Hair follicular keratinocyte (primary cell): ENCODE data around the gene CCT7. TPM values are rescaled to one million over a fixed set of nuclear protein-coding genes. Genes with fewer than 3 reads are reported as not detected.

Source experiments
- total RNA-seq: library from RNA; depleted of rRNA; stranded (reverse); fragments of >200 nt; gene quantifications from 2 replicates; pipeline ENCODE4 v1.2.3, GENCODE V29; 2015

Gene CCT7
- total RNA-seq: 333 and 522 TPM in 2 replicates

GRCh38 chr2:73233932-73234832 lies at the start of gene CCT7:
Gene CCT7 (plus strand): TSS chr2:73234308. CDS start chr2:73234379, 71 bp downstream.

GRCh38 chr2:73202156-73203054 lies 31.7 kb upstream of the CCT7 start, which contains the start of gene NOTO:
Gene NOTO (plus strand): TSS chr2:73202574. CDS start chr2:73202667, 93 bp downstream.

GRCh38 chr2:73214120-73215035 lies 19.7 kb upstream of the CCT7 start, which contains the start of gene SMYD5:
Gene SMYD5 (plus strand): TSS chr2:73214245. CDS start chr2:73214267, 22 bp downstream.

GRCh38 chr2:73233154-73233931 lies 765 bp upstream of the CCT7 start, which contains the start of gene PRADC1:
Gene PRADC1 (minus strand): TSS chr2:73233239. CDS start chr2:73233160, 79 bp downstream.

GRCh38 chr2:73284296-73285158 lies 50.4 kb downstream of the CCT7 start, which contains the start of gene FBXO41:
Gene FBXO41 (minus strand): TSS chr2:73284478. CDS start chr2:73269630, 14,848 bp downstream.

GRCh38 chr2:73293534-73294171 lies 59.5 kb downstream of the CCT7 start, which contains the start of gene EGR4:
Gene EGR4 (minus strand): TSS chr2:73293548. CDS start chr2:73293317, 231 bp downstream.

Other genes starting within 250 kb of the CCT7 start
- gene SFXN5, start 162.6 kb upstream of the CCT7 start, total RNA-seq: 3.6 and 4.1 TPM in 2 replicates
- 32.2 and 41.5 TPM in 2 replicates for gene RAB11FIP5, start 121.4 kb upstream of the CCT7 start, total RNA-seq
- not detected in 2 replicates for gene NOTO, start 31.7 kb upstream of the CCT7 start, total RNA-seq
- gene SMYD5, start 20.1 kb upstream of the CCT7 start, total RNA-seq: 20.9 and 28.7 TPM in 2 replicates
- 12.0 and 13.8 TPM in 2 replicates for gene PRADC1, start 1.1 kb upstream of the CCT7 start, total RNA-seq
- 5.4 and 5.5 TPM in 2 replicates for gene FBXO41, start 50.2 kb downstream of the CCT7 start, total RNA-seq
- not detected in 2 replicates for gene EGR4, start 59.2 kb downstream of the CCT7 start, total RNA-seq
- 5.7 and 7.0 TPM in 2 replicates for gene ALMS1, start 151.5 kb downstream of the CCT7 start, total RNA-seq